ENCODE measurements around the gene CDH23. TPM values are rescaled to one million over a fixed set of nuclear protein-coding genes. Genes with fewer than 3 reads are reported as not detected.

CDH23 gene
- polyA plus RNA-seq, 1 donor from 2014 or later = not detected

- Mint-ChIP-seq H3K27me3 (no peaks in the 10 kb centered on the region), H3K27ac (peak overlapping the region in 2 of 3 donors; percentile 3 to 86), H3K36me3 (no peaks in the 10 kb centered on the region), H3K9me3 (no peaks in the 10 kb centered on the region), H3K4me1 (peaks cover 34 to 38% (median 35%) of the 10 kb centered on the region in 3 donors), H3K4me3 (peak overlapping the region in 1 of 4 donors; percentile 68)
These were observed 379.8 kb downstream of the CDH23 start for GRCh38 chr10:71776481-71776925.

- Mint-ChIP-seq H3K36me3 (no peaks in the 10 kb centered on the region), H3K9me3 (no peaks in the 10 kb centered on the region), H3K4me1 (peaks cover 27 to 30% (median 30%) of the 10 kb centered on the region in 3 donors), H3K4me3 (peak overlapping the region in 2 of 4 donors; percentile 23 to 74), H3K27ac (peak overlapping the region in 1 of 3 donors; percentile 13), H3K27me3 (no peaks in the 10 kb centered on the region)
These were observed 380.7 kb downstream of the CDH23 start for GRCh38 chr10:71777213-71777985.

DNA sequence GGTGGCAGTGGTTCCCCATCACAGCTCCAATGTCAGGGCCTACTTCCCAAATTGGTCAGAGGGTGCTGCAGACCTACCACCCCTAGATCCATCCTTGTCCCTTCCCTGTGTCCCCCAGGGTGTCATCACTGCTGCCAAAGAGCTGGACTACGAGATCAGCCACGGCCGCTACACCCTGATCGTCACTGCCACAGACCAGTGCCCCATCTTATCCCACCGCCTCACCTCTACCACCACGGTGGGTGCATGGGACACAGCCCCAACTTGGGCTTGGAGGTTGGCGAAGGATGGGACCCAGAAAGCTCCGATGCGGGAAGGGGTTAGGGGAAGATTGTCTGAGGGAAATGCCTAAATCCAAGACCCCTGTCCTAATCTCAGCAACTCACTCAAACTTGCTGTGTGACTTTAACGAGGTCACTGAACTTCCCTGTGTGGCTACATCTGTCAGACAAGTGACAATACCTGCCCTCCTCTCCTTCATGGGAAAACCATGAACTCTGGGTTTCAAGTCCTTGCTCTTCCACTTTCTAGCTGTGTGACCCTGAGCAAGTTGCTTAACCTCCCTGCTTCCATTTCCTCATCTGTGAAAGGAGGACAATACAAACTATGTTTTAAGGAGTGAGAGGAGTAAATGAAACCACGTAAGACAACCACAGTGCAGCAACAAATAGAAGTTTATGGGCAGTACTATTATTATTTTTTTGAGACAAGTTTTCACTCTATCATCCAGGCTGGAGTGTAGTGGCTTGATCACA is 381.5 kb downstream of the CDH23 start:
- Mint-ChIP-seq H3K36me3 (no peaks in the 10 kb centered on the region), H3K27ac (no peak overlapping the region), H3K27me3 (no peaks in the 10 kb centered on the region), H3K4me1 (peaks cover 26 to 30% (median 28%) of the 10 kb centered on the region in 3 donors), H3K9me3 (no peaks in the 10 kb centered on the region), H3K4me3 (peak overlapping the region in 1 of 4 donors; percentile 45)

GRCh38 chr10:71779641-71780040 is 382.9 kb downstream of the CDH23 start:
- Mint-ChIP-seq H3K4me3 (no peak overlapping the region), H3K9me3 (no peaks in the 10 kb centered on the region), H3K27ac (no peak overlapping the region), H3K36me3 (no peaks in the 10 kb centered on the region), H3K27me3 (no peaks in the 10 kb centered on the region), H3K4me1 (peaks cover 16 to 22% (median 20%) of the 10 kb centered on the region in 3 donors)

GRCh38 chr10:71780156-71780555 is 383.4 kb downstream of the CDH23 start:
- Mint-ChIP-seq H3K36me3 (no peaks in the 10 kb centered on the region), H3K4me1 (peaks cover 15 to 20% (median 17%) of the 10 kb centered on the region in 3 donors), H3K9me3 (no peaks in the 10 kb centered on the region), H3K4me3 (no peak overlapping the region), H3K27me3 (no peaks in the 10 kb centered on the region), H3K27ac (no peak overlapping the region)

DNA sequence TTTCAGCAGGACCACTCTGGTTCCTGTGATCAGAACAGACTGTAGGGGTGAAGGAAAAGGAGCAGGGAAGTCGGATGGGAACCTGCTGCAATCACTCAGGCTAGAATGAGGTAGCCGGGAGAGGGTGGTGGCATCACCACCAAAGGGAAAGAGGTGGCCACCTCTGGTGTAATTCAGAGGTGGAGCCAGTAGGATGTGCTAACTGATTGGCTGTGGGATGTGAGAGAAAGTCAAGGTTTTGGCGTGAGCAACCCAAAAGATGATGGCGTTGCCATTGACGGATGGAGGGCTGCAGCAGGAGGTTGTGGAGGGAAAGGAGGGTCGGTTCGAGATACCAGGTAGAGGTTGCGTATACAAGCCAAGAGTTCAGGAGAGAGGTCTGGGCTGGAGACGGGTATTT is 384.0 kb downstream of the CDH23 start:
- Mint-ChIP-seq H3K9me3 (no peaks in the 10 kb centered on the region), H3K36me3 (no peaks in the 10 kb centered on the region), H3K27ac (no peak overlapping the region), H3K4me3 (no peak overlapping the region), H3K27me3 (no peaks in the 10 kb centered on the region), H3K4me1 (peaks cover 9 to 14% (median 11%) of the 10 kb centered on the region in 3 donors)

DNA sequence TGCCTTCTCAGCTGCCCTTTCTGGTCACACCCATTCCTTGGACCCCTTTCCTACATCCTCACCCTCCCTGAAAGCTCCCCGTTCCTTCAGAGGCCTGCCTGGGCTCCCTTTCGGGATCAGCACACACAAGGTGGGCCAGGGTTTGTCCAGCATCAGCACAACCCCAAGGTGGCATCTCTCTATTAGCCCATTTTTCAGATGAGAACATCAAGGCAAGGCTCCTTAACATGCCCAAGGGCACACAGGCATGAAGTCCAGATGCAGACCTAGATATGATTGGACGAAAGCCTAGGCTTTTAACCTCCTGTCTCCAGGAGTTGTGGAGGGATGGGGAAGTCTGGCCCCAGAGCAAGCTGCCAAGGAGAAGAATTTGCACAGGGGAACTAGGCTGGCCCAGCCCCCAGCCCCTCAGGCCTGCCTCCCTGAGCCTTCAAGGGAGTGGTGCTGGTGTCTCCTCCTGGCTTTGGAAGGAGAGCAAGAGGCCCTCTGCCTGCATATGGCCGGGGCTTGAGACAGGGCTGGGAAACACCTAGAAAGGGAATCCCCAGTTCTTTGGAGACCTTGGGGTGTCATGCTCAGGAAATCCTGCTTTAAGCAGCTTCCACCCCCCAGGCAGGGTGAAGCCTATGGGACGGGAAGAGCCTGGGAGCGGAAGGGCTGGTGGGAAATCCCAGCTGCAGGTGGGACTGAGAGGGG is 385.6 kb downstream of the CDH23 start:
- H3K27ac Mint-ChIP-seq = no peak overlapping the region
- peaks cover 0 to 9% (median 0%) of the 10 kb centered on the region in 3 donors for H3K4me1 Mint-ChIP-seq
- H3K4me3 Mint-ChIP-seq = no peak overlapping the region

DNA sequence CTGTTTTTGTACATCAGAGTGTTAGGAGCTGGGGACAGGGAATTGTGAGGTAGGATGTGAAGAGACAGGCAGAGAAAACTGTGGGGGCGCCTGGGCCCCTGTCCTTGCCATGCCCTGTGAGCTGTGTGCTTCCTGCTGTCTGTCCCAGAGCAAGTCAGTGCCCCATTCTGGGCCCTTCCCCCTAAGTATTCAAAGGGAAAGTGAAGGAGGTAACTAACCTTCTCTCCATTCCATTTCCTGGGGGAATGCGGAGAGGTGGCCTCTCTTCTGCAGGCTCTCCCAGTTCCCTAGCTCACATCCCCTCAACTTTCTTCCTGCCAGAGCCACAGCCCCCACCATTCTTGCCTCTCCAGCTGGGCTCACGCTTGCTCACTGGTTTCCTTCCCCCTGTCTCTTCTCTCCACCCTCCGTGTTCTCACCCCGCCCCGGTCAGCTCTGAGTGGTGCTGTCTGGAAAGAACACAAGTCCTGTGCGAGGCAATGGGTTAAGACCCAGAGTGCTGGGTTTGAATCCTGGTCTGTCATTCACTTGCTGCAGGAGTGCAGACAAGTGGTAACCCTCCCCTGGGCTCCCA is 386.3 kb downstream of the CDH23 start:
- no peaks in the 10 kb centered on the region for H3K9me3 Mint-ChIP-seq
- H3K4me3 Mint-ChIP-seq = peak overlapping the region in 1 of 4 donors; percentile 26
- H3K4me1 Mint-ChIP-seq = peaks cover 0 to 9% (median 0%) of the 10 kb centered on the region in 3 donors
- H3K27ac Mint-ChIP-seq = no peak overlapping the region
- H3K36me3 Mint-ChIP-seq = no peaks in the 10 kb centered on the region
- H3K27me3 Mint-ChIP-seq = no peaks in the 10 kb centered on the region

More for the DNA sequence above, 385.6 kb downstream of the CDH23 start:
- no peaks in the 10 kb centered on the region for H3K27me3 Mint-ChIP-seq
- no peaks in the 10 kb centered on the region for H3K9me3 Mint-ChIP-seq
- H3K36me3 Mint-ChIP-seq = no peaks in the 10 kb centered on the region

- Mint-ChIP-seq H3K4me1 (peaks cover 0 to 9% (median 0%) of the 10 kb centered on the region in 3 donors), H3K4me3 (no peak overlapping the region), H3K27me3 (peaks cover 1% of the 10 kb centered on the region), H3K9me3 (no peaks in the 10 kb centered on the region), H3K36me3 (no peaks in the 10 kb centered on the region), H3K27ac (peak overlapping the region in 1 of 3 donors; percentile 19)
These were observed 387.4 kb downstream of the CDH23 start for GRCh38 chr10:71783917-71784678.

DNA sequence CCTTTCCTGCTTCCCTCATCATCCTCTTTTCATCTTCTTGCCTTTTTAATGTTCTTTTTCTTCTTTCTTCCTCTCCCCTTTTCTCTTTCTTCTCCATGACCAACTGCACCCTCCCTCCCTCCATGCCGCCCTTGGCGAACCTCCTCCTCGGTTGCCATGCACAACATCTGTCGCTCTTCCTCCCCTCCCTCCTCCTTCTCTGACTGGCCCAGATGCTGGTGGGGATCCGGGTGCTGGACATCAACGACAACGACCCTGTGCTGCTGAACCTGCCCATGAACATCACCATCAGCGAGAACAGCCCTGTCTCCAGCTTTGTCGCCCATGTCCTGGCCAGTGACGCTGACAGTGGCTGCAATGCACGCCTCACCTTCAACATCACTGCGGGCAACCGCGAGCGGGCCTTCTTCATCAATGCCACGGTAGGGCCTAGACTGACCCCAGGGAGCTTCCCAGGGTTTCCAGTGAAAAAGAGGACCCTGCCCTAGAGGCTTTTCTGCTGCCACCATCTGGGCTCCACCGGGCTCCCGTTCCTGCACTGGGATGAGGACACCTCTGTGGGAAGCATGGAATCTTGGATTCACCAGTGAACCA is 388.1 kb downstream of the CDH23 start:
- Mint-ChIP-seq H3K36me3 (no peaks in the 10 kb centered on the region), H3K27ac (peak overlapping the region in 1 of 3 donors; percentile 19), H3K27me3 (peaks cover 1% of the 10 kb centered on the region), H3K4me3 (no peak overlapping the region), H3K4me1 (peaks cover 0 to 10% (median 4%) of the 10 kb centered on the region in 3 donors), H3K9me3 (no peaks in the 10 kb centered on the region)

- H3K4me3 Mint-ChIP-seq = no peak overlapping the region
- H3K27ac Mint-ChIP-seq = no peak overlapping the region
- H3K36me3 Mint-ChIP-seq = peaks cover 2% of the 10 kb centered on the region
- peaks cover 8 to 12% (median 10%) of the 10 kb centered on the region in 3 donors for H3K4me1 Mint-ChIP-seq
- H3K27me3 Mint-ChIP-seq = peaks cover 5% of the 10 kb centered on the region
- H3K9me3 Mint-ChIP-seq = no peaks in the 10 kb centered on the region
These were observed 392.2 kb downstream of the CDH23 start for GRCh38 chr10:71788954-71789353.

- peaks cover 8 to 12% (median 10%) of the 10 kb centered on the region in 3 donors for H3K4me1 Mint-ChIP-seq
- no peak overlapping the region for H3K27ac Mint-ChIP-seq
- no peak overlapping the region for H3K4me3 Mint-ChIP-seq
- H3K9me3 Mint-ChIP-seq = no peaks in the 10 kb centered on the region
- peaks cover 2% of the 10 kb centered on the region for H3K36me3 Mint-ChIP-seq
- H3K27me3 Mint-ChIP-seq = peaks cover 5% of the 10 kb centered on the region
These were observed 393.2 kb downstream of the CDH23 start for GRCh38 chr10:71789871-71790270.

DNA sequence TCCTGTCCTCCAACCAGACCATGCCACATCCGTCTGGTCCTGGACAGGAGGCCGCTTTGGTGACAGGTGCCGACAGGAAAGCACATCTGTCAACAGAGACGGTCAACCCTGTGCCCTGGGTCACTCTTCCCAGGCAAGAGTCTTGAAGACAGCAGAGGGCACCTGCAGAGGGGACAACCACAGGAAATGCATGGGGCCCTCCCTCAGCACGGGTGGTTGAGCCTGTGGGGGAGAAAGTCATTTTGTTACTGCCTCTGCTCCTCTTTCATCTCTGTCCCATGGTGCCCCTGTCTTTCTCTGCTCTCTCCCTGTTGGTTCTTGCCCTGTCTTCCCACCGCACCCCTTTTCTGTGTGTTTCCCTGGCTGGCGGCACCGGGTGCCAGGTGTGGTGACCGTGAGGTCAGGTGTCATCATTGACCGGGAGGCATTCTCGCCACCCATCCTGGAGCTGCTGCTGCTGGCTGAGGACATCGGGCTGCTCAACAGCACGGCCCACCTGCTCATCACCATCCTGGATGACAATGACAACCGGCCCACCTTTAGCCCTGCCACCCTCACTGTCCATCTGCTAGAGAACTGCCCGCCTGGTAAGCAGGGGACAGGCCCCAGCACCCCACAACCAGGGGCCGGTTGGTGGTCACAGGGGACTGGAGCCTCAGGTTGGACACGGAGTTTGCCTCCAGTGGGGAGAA is 394.2 kb downstream of the CDH23 start:
- H3K27ac Mint-ChIP-seq = peak overlapping the region in 1 of 3 donors; percentile 63
- H3K27me3 Mint-ChIP-seq = peaks cover 5% of the 10 kb centered on the region
- H3K9me3 Mint-ChIP-seq = no peaks in the 10 kb centered on the region
- peaks cover 2% of the 10 kb centered on the region for H3K36me3 Mint-ChIP-seq
- peaks cover 8 to 12% (median 10%) of the 10 kb centered on the region in 3 donors for H3K4me1 Mint-ChIP-seq
- peak overlapping the region; percentile 39 to 77 (median 52) for H3K4me3 Mint-ChIP-seq
